ENCODE measurements around the gene FMN1. TPM values are rescaled to one million over a fixed set of nuclear protein-coding genes. Genes with fewer than 3 reads are reported as not detected.

The FMN1 gene
- total and polyA plus RNA-seq, 2 of the 8 experiments (the other 6 are each of a cell fraction or from before 2014, with no cell fraction given) = 0.27 to 3.7 TPM

GRCh38 chr15:32722136-32722535 lies 472.4 kb downstream of the FMN1 start:
- Histone ChIP-seq H4K20me1 (replicated peaks in 1 of 2; ENCODE audit: control insufficient read depth in 1 of 2, insufficient read depth in 2 of 2, low read length in 2 of 2) (peaks cover 0 to 2% of the 10 kb centered on the region in 2 experiments), H2BK20ac (ENCODE audit: low read length) (no peak overlapping the region), H3K4ac (replicated peaks; ENCODE audit: insufficient read length, low read depth, low read length) (no peak overlapping the region), H3K27ac (ENCODE audit: low read depth, low read length) (no peak overlapping the region), H3K4me1 (replicated peaks in 1 of 4; ENCODE audit: control insufficient read depth in 3 of 4, insufficient read depth in 4 of 4, low read length in 3 of 4) (peaks cover 0 to 12% (median 6%) of the 10 kb centered on the region in 4 experiments; a peak in 6 of 7 replicates), H3K9me3 (ENCODE audit: insufficient read depth in 2 of 2, low read depth in 1 of 2, low read length in 1 of 2) (no peaks in the 10 kb centered on the region), H3K23ac (ENCODE audit: insufficient read length) (no peak overlapping the region), H3K9ac (replicated peaks in 1 of 4; ENCODE audit: extremely low read depth in 1 of 4, low read depth in 3 of 4, low read length in 3 of 4) (no peak overlapping the region), H4K91ac (replicated peaks; ENCODE audit: insufficient read length, low read length) (no peak overlapping the region), H3K14ac (ENCODE audit: insufficient read length) (no peak overlapping the region), H3K79me1 (ENCODE audit: low read depth, low read length) (no peaks in the 10 kb centered on the region), H3K23me2 (ENCODE audit: low read depth, low read length) (peaks cover 17% of the 10 kb centered on the region; the same call in 1 of the 2 replicates), H2AK5ac (ENCODE audit: low read depth, low read length) (no peak overlapping the region), H4K8ac (ENCODE audit: extremely low read depth, insufficient read depth, low read length) (no peak overlapping the region), H2BK5ac (ENCODE audit: low read depth, low read length) (no peak overlapping the region), H3K27me3 (replicated peaks in 1 of 4; ENCODE audit: control insufficient read depth in 3 of 4, extremely low read depth in 1 of 4, insufficient read depth in 3 of 4, low read length in 3 of 4) (peaks cover 24 to 41% (median 34%) of the 10 kb centered on the region in 4 experiments), H3K56ac (replicated peaks; ENCODE audit: insufficient read length, low read depth, low read length) (no peak overlapping the region), H3K18ac (ENCODE audit: extremely low read depth, low read length) (no peak overlapping the region), H2BK120ac (replicated peaks; ENCODE audit: low read depth, low read length) (no peak overlapping the region), H3K4me3 (ENCODE audit: extremely low read depth in 1 of 4, insufficient read depth in 2 of 4, low read depth in 3 of 4, low read length in 4 of 4) (no peak overlapping the region), H2BK12ac (ENCODE audit: low read depth, low read length) (no peak overlapping the region), H3K79me2 (ENCODE audit: control insufficient read depth in 1 of 2, insufficient read depth in 2 of 2, low read length in 2 of 2) (no peaks in the 10 kb centered on the region), H2BK15ac (ENCODE audit: low read length) (no peak overlapping the region), H3K4me2 (ENCODE audit: insufficient read depth in 1 of 2, low read depth in 2 of 2, low read length in 2 of 2) (no peak overlapping the region), H2AFZ (ENCODE audit: low read length) (no peak overlapping the region), H3K36me3 (ENCODE audit: control insufficient read depth in 2 of 4, insufficient read depth in 4 of 4, low read length in 3 of 4) (no peaks in the 10 kb centered on the region; a peak in 1 of 8 replicates), H4K5ac (ENCODE audit: insufficient read length, low read depth, low read length) (no peak overlapping the region)
- ChIA-PET POLR2A (ENCODE audit: partially characterized antibody) (no interaction called here), CTCF (ENCODE audit: partially characterized antibody) (interaction anchor here (0.9 to 2.9 kb wide), 5 partner anchors 60 to 271 kb away, joined by 3 to 12 read pairs (median 3); no protein-coding TSS in a partner anchor)
- no peak for FAIRE-seq
- DNase-seq (ENCODE audit: low read depth in 1 of 2, low spot score in 2 of 2) = no peak
- no peak for TF ChIP-seq NRF1 (IDR thresholded peaks at IDR 0.05; ENCODE audit: low read depth, low read length)
- no peak for TF ChIP-seq POLR2AphosphoS5 (IDR thresholded peaks at IDR 0.05; ENCODE audit: low read depth, low read length)
- no peak for TF ChIP-seq YY1 (IDR thresholded peaks at IDR 0.05; ENCODE audit: low read depth, low read length)
- TF ChIP-seq RFX5 (IDR thresholded peaks at IDR 0.05; ENCODE audit: borderline replicate concordance, low read depth, low read length) = no peak
- TF ChIP-seq BRCA1 (IDR thresholded peaks at IDR 0.05; ENCODE audit: low read depth, low read length) = no peak
- TF ChIP-seq, protein P1, sequence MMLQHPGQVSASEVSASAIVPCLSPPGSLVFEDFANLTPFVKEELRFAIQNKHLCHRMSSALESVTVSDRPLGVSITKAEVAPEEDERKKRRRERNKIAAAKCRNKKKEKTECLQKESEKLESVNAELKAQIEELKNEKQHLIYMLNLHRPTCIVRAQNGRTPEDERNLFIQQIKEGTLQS (IDR thresholded peaks at IDR 0.05; ENCODE audit: insufficient read depth, low read depth, low read length) = no peak
